Measurements from ENCODE around the gene PGLYRP3. TPM values are rescaled to one million over a fixed set of nuclear protein-coding genes. Genes with fewer than 3 reads are reported as not detected.

The PGLYRP3 gene
- polyA plus RNA-seq, 3 donors: not detected

DNA sequence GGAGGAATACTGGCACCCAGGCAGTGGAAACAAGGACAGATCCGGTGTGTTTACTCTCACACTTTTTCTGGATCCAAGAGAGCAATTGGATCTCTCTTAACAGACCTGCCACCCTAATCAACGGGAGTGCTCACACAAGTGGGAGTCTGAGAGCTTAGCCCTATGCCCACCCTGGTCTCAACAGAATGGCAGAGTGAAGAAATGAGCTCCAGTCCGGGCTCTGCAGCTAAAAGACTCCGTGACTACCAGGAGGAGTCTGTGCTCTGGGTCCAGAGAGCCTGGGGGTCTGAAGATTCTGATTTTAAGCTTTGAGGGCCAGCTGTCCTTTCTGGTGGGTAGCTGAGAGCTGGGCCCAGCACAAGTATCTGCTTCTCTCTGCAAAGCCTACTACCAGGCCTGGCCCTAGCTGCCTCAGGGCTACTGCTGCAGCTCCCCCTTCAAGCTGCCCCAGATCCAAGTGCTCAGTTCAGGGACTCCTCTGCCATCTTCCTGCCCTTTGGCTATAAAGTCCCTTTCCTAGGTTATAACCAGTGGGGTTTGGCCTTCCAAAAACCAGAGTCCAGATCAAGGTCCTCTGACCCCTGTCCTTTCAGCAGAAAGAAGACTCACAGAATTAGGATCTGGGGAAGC is 48.8 kb upstream of the PGLYRP3 start:
- no peaks in the 10 kb centered on the region for H3K9me3 ChIP-seq (replicated peaks in 1 of 2; ENCODE audit: control insufficient read depth in 1 of 2, insufficient read depth in 1 of 2, low read length in 2 of 2)
- H3K27ac ChIP-seq (ENCODE audit: low read depth in 1 of 2, low read length in 2 of 2): peak overlapping the region; percentile 82 to 85
- H3K36me3 Mint-ChIP-seq: peaks cover 27 to 46% of the 10 kb centered on the region in 2 donors
- H4K20me1 ChIP-seq (ENCODE audit: insufficient read depth, low read length): peaks cover 43% of the 10 kb centered on the region
- TF ChIP-seq, protein P1, sequence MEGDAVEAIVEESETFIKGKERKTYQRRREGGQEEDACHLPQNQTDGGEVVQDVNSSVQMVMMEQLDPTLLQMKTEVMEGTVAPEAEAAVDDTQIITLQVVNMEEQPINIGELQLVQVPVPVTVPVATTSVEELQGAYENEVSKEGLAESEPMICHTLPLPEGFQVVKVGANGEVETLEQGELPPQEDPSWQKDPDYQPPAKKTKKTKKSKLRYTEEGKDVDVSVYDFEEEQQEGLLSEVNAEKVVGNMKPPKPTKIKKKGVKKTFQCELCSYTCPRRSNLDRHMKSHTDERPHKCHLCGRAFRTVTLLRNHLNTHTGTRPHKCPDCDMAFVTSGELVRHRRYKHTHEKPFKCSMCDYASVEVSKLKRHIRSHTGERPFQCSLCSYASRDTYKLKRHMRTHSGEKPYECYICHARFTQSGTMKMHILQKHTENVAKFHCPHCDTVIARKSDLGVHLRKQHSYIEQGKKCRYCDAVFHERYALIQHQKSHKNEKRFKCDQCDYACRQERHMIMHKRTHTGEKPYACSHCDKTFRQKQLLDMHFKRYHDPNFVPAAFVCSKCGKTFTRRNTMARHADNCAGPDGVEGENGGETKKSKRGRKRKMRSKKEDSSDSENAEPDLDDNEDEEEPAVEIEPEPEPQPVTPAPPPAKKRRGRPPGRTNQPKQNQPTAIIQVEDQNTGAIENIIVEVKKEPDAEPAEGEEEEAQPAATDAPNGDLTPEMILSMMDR (IDR thresholded peaks at IDR 0.05): no peak
- H3K9me3 Mint-ChIP-seq: peaks cover 0 to 6% (median 0%) of the 10 kb centered on the region in 7 donors
- H3K27me3 Mint-ChIP-seq (ENCODE audit: low read depth in 3 of 3): peaks cover 0 to 3% (median 1%) of the 10 kb centered on the region in 3 donors
- peaks cover 77 to 98% of the 10 kb centered on the region in 2 donors for H3K4me1 ChIP-seq (ENCODE audit: control insufficient read depth in 1 of 2, insufficient read depth in 2 of 2, low read length in 2 of 2)
- peak overlapping the region; percentile 33 for H3K9ac ChIP-seq (ENCODE audit: insufficient read depth, low read length, poor library complexity, severe bottlenecking)
- H3K36me3 ChIP-seq (replicated peaks in 1 of 2; ENCODE audit: control insufficient read depth in 1 of 2, insufficient read depth in 2 of 2, low read length in 2 of 2): peaks cover 22 to 32% of the 10 kb centered on the region in 2 donors
- peak overlapping the region; percentile 96 for H3K4me2 ChIP-seq (replicated peaks; ENCODE audit: extremely low read depth, low read length, poor library complexity, severe bottlenecking)
- peak overlapping the region; percentile 92 to 99 (median 97) for H3K27ac Mint-ChIP-seq
- H3K4me3 Mint-ChIP-seq: peak overlapping the region in 1 of 2 donors; percentile 97
- no peaks in the 10 kb centered on the region for H3K27me3 ChIP-seq (ENCODE audit: control insufficient read depth in 2 of 2, insufficient read depth in 2 of 2, low read length in 2 of 2)
- no peak for DNase-seq
- H3K4me1 Mint-ChIP-seq: peaks cover 94% of the 10 kb centered on the region
- H3K4me3 ChIP-seq (replicated peaks in 1 of 3; ENCODE audit: low read depth in 2 of 3, low read length in 3 of 3): peak overlapping the region in 1 of 3 experiments; percentile 97
- no peak overlapping the region for H2AFZ ChIP-seq (ENCODE audit: insufficient read depth, low read depth, low read length, poor library complexity, severe bottlenecking)
- peaks cover 67% of the 10 kb centered on the region for H3K79me2 ChIP-seq (ENCODE audit: insufficient read depth, low read length)
- 40% methylated on average over 1 of the region's 4 CpGs for WGBS (ENCODE audit: insufficient coverage)
- intact Hi-C loops (cut with micrococcal nuclease): loop anchor here in 1 of 2 donors (10.0 kb wide), 1 partner anchor 213 kb away; no protein-coding TSS in a partner anchor

DNA sequence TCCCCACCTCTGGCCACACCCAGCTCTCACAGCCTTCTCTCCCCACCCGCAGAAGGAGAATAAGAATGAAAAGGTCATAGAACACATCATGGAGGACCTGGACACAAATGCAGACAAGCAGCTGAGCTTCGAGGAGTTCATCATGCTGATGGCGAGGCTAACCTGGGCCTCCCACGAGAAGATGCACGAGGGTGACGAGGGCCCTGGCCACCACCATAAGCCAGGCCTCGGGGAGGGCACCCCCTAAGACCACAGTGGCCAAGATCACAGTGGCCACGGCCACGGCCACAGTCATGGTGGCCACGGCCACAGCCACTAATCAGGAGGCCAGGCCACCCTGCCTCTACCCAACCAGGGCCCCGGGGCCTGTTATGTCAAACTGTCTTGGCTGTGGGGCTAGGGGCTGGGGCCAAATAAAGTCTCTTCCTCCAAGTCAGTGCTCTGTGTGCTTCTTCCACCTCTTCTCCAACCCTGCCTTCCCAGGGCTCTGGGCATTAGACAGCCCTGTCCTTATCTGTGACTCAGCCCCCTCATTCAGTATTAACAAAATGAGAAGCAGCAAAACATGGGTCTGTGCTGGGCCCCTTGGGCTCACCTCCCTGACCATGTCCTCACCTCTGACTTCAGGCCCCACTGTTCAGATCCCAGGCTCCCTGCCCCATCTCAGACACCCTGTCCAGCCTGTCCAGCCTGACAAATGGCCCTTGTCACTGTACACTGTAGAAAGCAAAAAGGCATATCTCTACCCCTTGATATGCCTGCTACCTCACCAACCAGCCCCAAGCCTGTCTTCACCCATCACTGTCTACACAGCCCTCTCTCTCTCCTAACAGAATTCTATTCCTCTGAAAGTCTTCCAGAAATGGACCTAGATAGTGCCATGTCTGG is 48.1 kb upstream of the PGLYRP3 start:
- 40% methylated on average over 1 of the region's 11 CpGs for WGBS (ENCODE audit: insufficient coverage)
- H3K9me3 ChIP-seq (replicated peaks in 1 of 2; ENCODE audit: control insufficient read depth in 1 of 2, insufficient read depth in 1 of 2, low read length in 2 of 2): no peaks in the 10 kb centered on the region
- Mint-ChIP-seq H3K4me1 (peaks cover 94% of the 10 kb centered on the region), H3K27me3 (ENCODE audit: low read depth in 3 of 3) (peaks cover 0 to 3% (median 1%) of the 10 kb centered on the region in 3 donors), H3K27ac (peak overlapping the region; percentile 93 to 99 (median 97)), H3K36me3 (peaks cover 27 to 46% of the 10 kb centered on the region in 2 donors), H3K4me3 (peak overlapping the region; percentile 97 to 100), H3K9me3 (peaks cover 0 to 6% (median 0%) of the 10 kb centered on the region in 7 donors)
- peak in 2 of 3 donors; percentile 45 to 50 for DNase-seq
- peaks cover 77 to 98% of the 10 kb centered on the region in 2 donors for H3K4me1 ChIP-seq (ENCODE audit: control insufficient read depth in 1 of 2, insufficient read depth in 2 of 2, low read length in 2 of 2)
- peak overlapping the region; percentile 66 to 97 (median 92) for H3K4me3 ChIP-seq (replicated peaks in 1 of 3; ENCODE audit: low read depth in 2 of 3, low read length in 3 of 3)
- H4K20me1 ChIP-seq (ENCODE audit: insufficient read depth, low read length): peaks cover 43% of the 10 kb centered on the region
- H3K4me2 ChIP-seq (replicated peaks; ENCODE audit: extremely low read depth, low read length, poor library complexity, severe bottlenecking): peak overlapping the region; percentile 96
- H2AFZ ChIP-seq (ENCODE audit: insufficient read depth, low read depth, low read length, poor library complexity, severe bottlenecking): no peak overlapping the region
- H3K79me2 ChIP-seq (ENCODE audit: insufficient read depth, low read length): peaks cover 67% of the 10 kb centered on the region
- intact Hi-C loops (cut with micrococcal nuclease): loop anchor here in 1 of 2 donors (10.0 kb wide), 1 partner anchor 214 kb away; no protein-coding TSS in a partner anchor
- TF ChIP-seq, protein P1 (IDR thresholded peaks at IDR 0.05): no peak
- peak overlapping the region; percentile 33 for H3K9ac ChIP-seq (ENCODE audit: insufficient read depth, low read length, poor library complexity, severe bottlenecking)
- peaks cover 22 to 32% of the 10 kb centered on the region in 2 donors for H3K36me3 ChIP-seq (replicated peaks in 1 of 2; ENCODE audit: control insufficient read depth in 1 of 2, insufficient read depth in 2 of 2, low read length in 2 of 2)
- peak overlapping the region; percentile 82 to 85 for H3K27ac ChIP-seq (ENCODE audit: low read depth in 1 of 2, low read length in 2 of 2)
- no peaks in the 10 kb centered on the region for H3K27me3 ChIP-seq (ENCODE audit: control insufficient read depth in 2 of 2, insufficient read depth in 2 of 2, low read length in 2 of 2)

Measured in CD14-positive monocyte (primary cell).